Esophagus squamous epithelium (tissue), 4 donors: ENCODE measurements around the gene LRRC15.

ENCODE experiments used
- POLR2A ChIP-seq, 4 donors: fragments of 450-650 bp; IDR thresholded peaks; one replicate each; pipeline ENCODE4 v1.6.1; 2017; ENCODE audit warnings: antibody characterized with exemption in 4 of 4, mild to moderate bottlenecking in 4 of 4, moderate library complexity in 3 of 4
- TF ChIP-seq, protein P1 (sequence below), 6 experiments: fragments of 450-650 bp in 4 of 6; fragments of 200-600 bp in 2 of 6; sonication (generic) in 2 of 6; IDR thresholded peaks; one replicate each; pipeline ENCODE4 v1.5.1; 2016 to 2019; ENCODE audit warnings: antibody characterized with exemption in 6 of 6, mild to moderate bottlenecking in 4 of 6, moderate library complexity in 4 of 6

DNA sequence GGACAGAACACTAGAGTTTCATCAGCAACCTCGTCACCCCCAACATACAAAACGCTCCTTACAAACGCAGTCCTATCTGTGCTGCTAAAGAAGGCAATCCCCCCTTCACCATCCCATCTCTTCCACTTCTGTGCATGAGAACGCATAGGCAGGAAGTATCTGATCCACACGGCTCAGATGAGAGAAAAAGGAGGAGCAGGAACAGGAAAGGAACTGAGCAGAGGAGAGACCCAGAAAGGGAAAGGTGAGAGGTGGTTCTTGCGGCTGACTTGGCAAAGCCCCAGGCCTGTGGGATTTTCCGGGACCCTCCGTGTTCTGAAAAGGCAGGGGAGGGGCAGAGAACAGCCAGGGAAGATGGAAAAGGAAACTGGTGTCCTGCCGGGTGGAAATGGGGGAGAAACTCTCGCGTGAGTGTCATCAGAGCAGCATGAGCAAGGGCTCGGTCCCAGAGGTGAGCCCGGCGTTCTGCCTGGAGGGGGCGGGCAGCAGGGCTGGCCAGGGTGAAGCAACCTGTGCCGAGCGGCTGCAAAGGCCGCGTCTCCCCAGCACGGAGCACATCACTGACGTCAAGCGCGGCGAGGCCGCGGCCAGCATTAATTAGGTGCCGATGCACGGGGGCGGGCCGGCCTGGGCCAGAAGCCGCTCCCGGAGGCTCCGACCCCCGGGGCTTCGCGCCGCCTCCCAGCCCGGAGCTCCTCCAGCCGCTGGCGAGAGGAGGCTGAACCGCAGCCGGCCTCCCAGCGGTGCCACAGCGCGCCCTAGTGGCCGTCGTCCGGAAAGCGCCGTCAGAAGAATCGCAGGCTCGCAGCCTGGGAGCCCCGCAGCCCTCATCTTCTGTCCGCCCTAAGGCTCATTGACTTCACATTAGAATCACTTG, 54.2 kb downstream of the LRRC15 start:
- TF ChIP-seq, protein P1, sequence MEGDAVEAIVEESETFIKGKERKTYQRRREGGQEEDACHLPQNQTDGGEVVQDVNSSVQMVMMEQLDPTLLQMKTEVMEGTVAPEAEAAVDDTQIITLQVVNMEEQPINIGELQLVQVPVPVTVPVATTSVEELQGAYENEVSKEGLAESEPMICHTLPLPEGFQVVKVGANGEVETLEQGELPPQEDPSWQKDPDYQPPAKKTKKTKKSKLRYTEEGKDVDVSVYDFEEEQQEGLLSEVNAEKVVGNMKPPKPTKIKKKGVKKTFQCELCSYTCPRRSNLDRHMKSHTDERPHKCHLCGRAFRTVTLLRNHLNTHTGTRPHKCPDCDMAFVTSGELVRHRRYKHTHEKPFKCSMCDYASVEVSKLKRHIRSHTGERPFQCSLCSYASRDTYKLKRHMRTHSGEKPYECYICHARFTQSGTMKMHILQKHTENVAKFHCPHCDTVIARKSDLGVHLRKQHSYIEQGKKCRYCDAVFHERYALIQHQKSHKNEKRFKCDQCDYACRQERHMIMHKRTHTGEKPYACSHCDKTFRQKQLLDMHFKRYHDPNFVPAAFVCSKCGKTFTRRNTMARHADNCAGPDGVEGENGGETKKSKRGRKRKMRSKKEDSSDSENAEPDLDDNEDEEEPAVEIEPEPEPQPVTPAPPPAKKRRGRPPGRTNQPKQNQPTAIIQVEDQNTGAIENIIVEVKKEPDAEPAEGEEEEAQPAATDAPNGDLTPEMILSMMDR (IDR thresholded peaks at IDR 0.05) = peak; percentile 93 to 98 (median 96)
- TF ChIP-seq POLR2A (IDR thresholded peaks at IDR 0.05) = no peak
